ENCODE data around the gene COL15A1.

Gene COL15A1

DNA sequence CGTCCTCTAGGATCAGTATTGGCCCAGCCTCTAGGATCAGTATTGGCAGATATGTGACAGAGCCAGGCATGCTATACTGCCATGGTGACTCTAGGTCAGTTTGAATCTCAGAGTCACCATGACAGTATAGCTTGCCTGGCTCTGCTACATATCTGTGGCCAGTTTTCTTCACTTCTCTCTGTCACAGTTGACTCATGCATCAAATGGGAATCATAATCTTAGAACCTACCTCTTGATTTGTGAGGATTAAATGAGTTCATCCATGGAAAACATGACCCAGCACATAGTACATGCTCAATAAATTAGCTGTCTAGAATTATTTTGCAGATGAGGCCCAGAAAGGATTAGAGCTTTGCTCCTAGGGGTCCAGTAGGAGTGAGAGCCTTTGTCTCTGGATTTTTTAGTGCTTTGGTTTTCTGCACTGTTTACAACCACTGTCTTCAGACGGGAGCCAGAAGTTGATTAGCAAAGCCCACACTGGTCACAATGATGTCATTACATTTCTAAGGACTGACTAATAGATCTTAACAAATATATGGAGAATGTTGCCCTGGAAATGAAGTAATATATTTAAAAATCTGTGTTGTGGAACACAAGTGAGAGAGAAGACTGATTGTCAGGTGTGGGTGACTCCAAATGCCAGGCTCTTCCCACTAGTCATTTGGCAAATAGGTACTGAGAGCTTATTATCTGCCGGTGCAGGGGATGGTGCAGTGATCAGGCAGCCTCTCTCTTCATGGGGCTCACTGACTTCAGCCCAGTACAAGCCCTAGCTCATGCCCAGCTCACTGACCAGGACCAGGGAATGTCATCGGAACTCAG is 76.0 kb downstream of the COL15A1 start:
- peak; percentile 13 for DNase-seq

DNA sequence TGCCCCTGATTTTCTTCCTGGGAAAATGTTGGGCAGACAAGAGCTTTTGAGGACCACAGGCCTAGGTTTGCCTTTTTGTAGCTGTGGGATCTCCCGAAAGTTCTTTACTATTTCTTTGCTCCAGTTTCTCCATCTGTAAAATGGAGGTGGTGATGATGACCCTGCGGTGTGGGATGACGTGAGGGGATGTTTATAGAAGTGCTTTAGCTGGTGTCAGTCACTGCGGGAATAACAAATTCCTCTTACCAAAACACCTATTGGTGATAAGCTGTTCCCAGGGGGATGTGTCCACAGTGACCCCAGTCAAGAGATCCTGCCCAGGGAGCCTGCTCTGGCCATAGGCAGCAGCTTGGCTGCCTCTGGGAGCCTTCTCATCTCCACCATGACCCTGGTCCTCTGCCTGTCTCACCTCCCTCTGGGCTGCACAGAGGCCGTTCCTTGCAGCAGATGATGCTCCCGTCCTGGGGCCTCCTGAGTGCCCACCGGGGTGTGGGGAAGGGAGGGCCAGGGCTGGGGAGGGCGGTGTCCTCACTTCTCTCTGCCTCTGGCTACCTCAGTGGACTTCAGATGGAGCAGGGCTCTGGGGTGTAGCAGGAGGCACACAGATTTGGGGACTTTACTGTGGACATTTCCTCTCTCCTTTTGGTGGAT is 77.2 kb downstream of the COL15A1 start:
- DNase-seq, result peak; percentile 20

GRCh38 chr9:99021512-99021911 is 77.8 kb downstream of the COL15A1 start:
- DNase-seq, result peak; percentile 10

- DNase-seq, result peak; percentile 46
Measured at GRCh38 chr9:99023231-99023630, 79.5 kb downstream of the COL15A1 start.

DNA sequence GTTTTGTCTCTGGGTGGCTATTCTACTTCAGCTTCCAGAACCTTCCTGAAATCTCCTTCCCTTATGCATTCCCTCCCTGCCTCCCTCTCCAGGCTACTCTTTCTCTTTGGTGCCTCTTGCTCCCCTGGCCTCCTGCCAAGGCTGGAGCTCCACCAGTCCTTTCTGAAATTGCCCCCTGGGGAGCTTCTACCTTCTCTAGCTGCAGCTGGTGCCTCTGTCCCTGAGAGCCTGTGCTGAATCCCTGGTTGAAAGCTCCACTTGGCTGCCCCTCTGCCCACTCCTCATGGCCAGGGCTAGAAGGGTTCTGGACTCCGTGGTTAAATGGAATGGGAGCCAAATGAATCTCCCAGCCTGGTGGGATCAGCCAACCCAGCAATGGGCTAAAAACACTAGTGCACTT is 80.1 kb downstream of the COL15A1 start:
- DNase-seq, result peak; percentile 59

- DNase-seq, result peak; percentile 34
Measured at GRCh38 chr9:99024959-99025358, 81.3 kb downstream of the COL15A1 start.

DNA sequence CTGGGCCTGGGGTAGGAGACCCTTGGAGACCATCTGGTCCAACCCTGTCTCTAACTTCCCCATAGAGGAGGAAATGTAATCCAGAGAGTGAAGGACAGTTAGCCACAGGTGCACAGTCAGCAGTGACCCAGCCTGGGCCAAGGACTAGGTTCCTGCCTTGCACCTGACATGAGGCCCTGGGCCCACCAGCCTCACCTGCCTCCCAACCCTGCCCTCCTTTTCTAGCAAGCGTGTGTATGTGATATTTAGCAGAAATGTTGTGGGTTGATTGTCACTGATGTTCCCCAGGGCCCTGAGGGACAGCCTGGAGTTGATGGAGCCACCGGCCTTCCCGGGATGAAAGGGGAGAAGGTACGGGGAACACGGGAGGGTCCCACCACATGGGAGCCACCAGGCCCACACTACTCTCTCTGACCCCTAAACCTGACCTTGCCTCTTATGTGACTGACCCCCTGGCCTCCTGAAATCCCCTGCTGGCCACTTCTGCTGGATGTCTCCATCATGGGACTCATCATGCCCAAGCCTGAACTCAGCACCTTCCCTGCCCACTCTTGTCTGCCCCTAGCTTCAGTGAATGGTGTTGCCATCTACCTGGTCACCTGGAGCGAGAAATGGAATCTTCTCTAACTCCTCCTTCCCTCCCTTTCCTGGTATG is 82.0 kb downstream of the COL15A1 start:
- peak; percentile 15 for DNase-seq

- DNase-seq, result peak; percentile 34
Measured at GRCh38 chr9:99026271-99026955, 82.7 kb downstream of the COL15A1 start.

GRCh38 chr9:99026956-99027298 is 83.2 kb downstream of the COL15A1 start:
- DNase-seq, result peak; percentile 32

DNA sequence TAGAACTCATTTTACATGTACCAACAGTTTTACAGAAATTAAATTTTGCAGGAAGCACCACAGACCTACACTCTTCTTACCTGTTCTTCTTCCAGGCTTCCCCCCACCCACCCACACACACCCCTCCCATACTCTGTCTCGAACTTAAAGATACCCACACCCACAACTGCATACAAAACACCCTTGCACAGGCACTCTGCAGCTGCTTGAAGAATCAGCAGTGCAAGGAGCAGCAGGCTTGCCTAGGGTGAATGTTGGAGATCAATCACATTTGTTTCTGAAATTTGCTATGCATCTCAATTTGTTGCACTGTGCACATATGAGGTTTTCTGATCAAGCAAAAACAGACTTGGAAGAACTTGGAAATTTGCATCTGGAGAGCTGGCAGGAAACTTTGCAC is 83.7 kb downstream of the COL15A1 start:
- peak; percentile 17 for DNase-seq

DNA sequence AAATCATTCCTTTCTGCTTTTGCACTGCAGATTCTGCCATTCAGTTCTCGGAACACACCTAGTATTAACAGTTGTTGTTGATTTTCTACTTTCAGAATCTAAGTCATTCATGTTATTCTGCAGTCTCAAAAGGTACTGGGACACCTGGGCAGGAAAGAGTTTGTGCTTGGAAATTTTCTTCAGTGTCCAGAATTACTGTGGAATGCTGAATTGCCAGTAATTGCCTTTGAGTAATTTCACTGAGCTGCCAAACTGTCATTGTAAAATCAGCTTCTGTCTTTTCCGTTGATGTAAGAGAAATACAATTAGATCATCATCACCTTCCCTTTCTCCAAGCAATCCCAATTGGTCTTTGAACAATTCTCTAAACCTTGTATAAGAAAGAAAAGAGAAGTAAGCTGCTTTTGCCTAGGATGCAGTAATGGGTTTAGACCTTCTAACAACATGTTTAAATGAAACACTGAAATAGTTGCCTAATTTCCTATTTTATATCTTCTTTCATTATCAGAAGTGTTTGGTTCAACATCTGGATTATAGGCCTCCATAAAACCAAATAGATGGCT is 85.5 kb downstream of the COL15A1 start:
- no peak for DNase-seq

GRCh38 chr9:99030092-99030511 is 86.4 kb downstream of the COL15A1 start:
- peak; percentile 20 for DNase-seq

DNA sequence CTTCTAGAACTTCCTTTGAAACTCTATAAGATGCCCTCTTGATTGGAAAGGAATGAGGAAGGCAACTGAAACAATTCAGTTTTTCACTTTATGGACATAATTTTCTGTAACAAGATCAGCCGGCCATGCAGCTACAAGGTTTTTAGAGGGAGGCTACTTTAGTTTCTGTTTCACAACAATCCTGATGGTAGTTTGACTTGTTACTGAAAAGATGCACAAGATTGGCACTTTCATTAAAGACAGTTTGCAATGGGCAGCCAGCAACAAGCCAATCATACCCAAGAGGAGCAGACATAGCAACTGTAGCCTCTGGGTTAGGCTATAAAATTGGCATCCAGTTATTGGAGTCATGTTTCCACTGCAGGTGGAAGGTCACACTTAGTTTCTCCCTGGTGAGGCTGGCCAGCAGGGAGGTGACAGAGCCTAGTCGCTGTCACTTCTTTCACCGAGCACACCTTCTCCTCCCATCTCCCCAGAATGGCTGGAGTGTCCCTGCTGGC is 87.0 kb downstream of the COL15A1 start:
- no peak for DNase-seq

GRCh38 chr9:99031319-99031718 is 87.6 kb downstream of the COL15A1 start:
- peak; percentile 16 for DNase-seq

- DNase-seq, result no peak
Measured at GRCh38 chr9:99031994-99032393, 88.3 kb downstream of the COL15A1 start.

GRCh38 chr9:99034149-99034548 is 90.4 kb downstream of the COL15A1 start:
- DNase-seq, result no peak

- DNase-seq, result peak; percentile 7
Measured at GRCh38 chr9:99035313-99035712, 91.6 kb downstream of the COL15A1 start.

DNA sequence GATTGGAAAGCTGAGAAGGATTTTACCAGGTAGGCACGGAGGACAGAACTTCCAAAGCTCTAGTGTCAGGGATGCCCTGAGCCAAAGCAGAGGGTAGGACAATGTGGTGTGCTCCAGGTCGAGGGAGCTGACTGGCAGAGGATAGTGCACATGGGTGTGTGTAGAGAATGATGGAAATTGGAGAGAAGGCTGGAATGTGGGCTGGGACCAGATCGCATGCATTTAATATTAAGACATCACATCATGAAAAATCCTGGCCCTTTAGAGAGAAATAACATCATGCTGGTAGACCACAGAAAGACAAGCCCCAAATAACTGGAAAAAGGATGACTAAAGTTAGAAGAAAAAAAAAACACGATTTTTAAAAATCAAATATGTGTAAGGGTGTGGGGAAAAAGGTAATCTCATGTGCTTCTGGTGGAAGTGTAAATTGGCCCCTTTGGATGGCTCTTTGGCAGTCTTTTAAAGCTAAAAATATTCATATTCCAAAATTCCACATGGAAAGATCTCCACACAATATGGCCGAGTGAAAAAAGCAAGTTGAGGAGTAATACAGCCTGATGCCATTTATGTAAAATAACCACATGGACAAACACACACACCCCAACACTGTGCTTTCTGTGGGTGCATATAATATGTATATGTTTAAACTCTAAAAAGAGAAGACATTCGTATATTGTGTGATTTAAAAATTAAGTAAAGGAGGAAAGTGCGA is 94.2 kb downstream of the COL15A1 start:
- no peak for DNase-seq

GRCh38 chr9:99038484-99038820 is 94.7 kb downstream of the COL15A1 start:
- DNase-seq, result no peak

DNA sequence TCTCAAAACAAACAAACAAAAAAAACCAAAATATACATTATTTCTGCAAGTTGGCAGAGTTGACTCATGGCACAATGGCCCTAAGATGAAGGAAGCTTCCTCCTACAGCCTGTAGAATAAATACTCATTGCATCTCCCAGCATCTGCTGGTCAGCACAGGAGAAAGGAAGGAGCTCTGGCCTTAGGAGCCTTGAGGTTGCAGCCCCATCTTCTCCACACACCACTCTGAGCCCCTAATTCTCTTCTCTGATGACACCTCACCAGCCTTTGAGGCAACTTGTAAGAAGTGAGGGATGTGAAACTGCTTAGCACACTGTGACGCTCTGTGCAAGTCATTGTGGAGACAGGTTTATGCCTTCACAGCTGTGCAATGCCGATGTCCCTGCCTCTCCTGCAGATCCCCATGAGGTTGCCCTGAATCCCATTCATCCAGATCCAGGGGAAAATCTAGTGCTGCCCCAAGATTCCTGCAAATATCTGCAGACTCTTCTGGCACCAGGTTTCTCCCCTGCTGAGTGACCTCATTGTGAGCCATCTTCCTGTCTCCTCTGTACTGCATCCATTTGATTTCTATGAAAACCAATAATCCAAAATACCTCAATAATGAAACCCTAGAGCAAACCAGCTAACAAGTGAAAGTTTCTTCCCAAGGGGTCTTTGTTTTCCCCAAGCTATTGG is 95.9 kb downstream of the COL15A1 start:
- no peak for DNase-seq

DNA sequence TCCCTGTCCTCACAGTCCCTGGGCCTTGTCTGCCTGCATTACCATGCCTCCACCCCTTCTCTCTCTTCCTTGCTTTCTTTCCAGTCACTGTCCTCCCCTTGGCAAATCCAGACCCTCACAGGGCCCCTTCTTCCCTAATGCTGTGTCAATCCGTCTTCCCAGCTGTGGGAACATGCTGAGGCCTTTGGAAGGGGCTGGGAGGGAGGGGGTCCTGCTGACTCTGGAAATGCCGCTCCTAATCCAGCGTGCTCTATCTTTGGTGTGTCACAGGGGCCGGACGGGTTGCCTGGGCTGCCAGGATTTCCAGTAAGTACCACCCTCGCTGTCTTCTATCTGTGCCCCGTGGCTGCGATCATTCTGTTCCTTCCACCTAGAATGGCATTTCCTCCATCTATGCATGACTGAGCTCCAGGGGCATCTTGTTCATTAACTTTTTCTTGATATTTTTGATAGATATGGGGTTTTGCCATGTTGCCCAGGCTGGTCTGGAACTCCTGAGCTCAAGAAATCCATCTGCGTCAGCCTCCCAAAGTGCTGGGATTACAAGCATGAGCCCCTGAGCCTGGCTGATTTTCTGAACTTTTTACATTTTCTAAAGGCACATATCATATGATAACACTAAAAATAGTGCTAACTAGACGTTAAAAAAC is 96.7 kb downstream of the COL15A1 start:
- DNase-seq, result no peak

Measured in right forelimb (tissue), 1 donor.